AG04449 (cell line): ENCODE data around the gene CEP76.

ENCODE experiments used
- CTCF ChIA-PET: fragments of 350-600 bp; formaldehyde crosslinking; extraction: SDS; loops from one replicate; lab custom pipeline; 2021; ENCODE audit warnings: antibody characterized with exemption; lab: Yijun Ruan, JAX
- POLR2A ChIA-PET: fragments of 400-600, 350-600 bp; formaldehyde crosslinking; extraction: SDS; loops from one replicate; lab custom pipeline; 2020; ENCODE audit warnings: antibody characterized with exemption, inconsistent platforms; lab: Yijun Ruan, JAX
- DNase-seq: peaks from one replicate; pipeline ENCODE4 v3.0.0-alpha.2; 2010; ENCODE audit warnings: low read depth, low spot score
- H3K4me3 ChIP-seq: 2 replicates; pipeline ENCODE4 v1.5.1; 2011; ENCODE audit warnings: low read depth, mild to moderate bottlenecking, control low read depth, low read length
- CTCF ChIP-seq: IDR thresholded peaks from one replicate; pipeline ENCODE4 v1.5.1; 2011; ENCODE audit warnings: mild to moderate bottlenecking, moderate library complexity, low read length, control low read depth, inconsistent platforms; ENCODE audit not compliant: insufficient read depth; ENCODE audit errors: missing control alignments

The CEP76 gene

GRCh38 chr18:12749121-12749520, 46.6 kb upstream of the CEP76 start:
- ChIA-PET CTCF (interaction anchor here (0.7 to 15.8 kb wide), 6 partner anchors 12 to 200 kb away, joined by 3 to 324 read pairs (median 10); partner anchors contain the start of gene PTPN2), POLR2A (interaction anchor here (0.7 kb wide), 1 partner anchor 146 kb away, joined by 3 read pairs; no protein-coding TSS in a partner anchor)
- no peak for TF ChIP-seq CTCF
- no peak for DNase-seq
- no peak overlapping the region for H3K4me3 ChIP-seq

- no peak for DNase-seq
- ChIA-PET CTCF (interaction anchor here (0.9 to 15.8 kb wide), 5 partner anchors 12 to 186 kb away, joined by 3 to 324 read pairs (median 16); partner anchors contain the start of gene PTPN2), POLR2A (interaction anchor here (0.6 to 0.7 kb wide), 2 partner anchors 147 to 177 kb away, joined by 3 read pairs; no protein-coding TSS in a partner anchor)
- H3K4me3 ChIP-seq, result no peak overlapping the region
- no peak for TF ChIP-seq CTCF
These were observed 46.1 kb upstream of the CEP76 start for GRCh38 chr18:12748671-12749070.

- H3K4me3 ChIP-seq, result no peak overlapping the region
- no peak for DNase-seq
- no peak for TF ChIP-seq CTCF
- ChIA-PET POLR2A (no interaction called here), CTCF (interaction anchor here (0.8 to 15.8 kb wide), 5 partner anchors 10 to 187 kb away, joined by 4 to 324 read pairs (median 16); partner anchors contain the start of gene PTPN2)
These were observed 45.2 kb upstream of the CEP76 start for GRCh38 chr18:12747530-12748315.

- no peak overlapping the region for H3K4me3 ChIP-seq
- ChIA-PET POLR2A (no interaction called here), CTCF (interaction anchor here (1.0 to 15.8 kb wide), 25 partner anchors 8 to 415 kb away, joined by 3 to 324 read pairs (median 8); partner anchors contain the start of gene PTPN2)
- TF ChIP-seq CTCF, result no peak
- DNase-seq, result no peak
These were observed 42.7 kb upstream of the CEP76 start for GRCh38 chr18:12745095-12745795.

GRCh38 chr18:12744103-12744502, 41.6 kb upstream of the CEP76 start:
- no peak overlapping the region for H3K4me3 ChIP-seq
- DNase-seq, result no peak
- ChIA-PET POLR2A (no interaction called here), CTCF (interaction anchor here (0.7 to 15.8 kb wide), 29 partner anchors 9 to 416 kb away, joined by 3 to 324 read pairs (median 7); partner anchors contain the start of gene PTPN2)
- TF ChIP-seq CTCF, result peak; percentile 46
